Endothelial cell of umbilical vein (primary cell): ENCODE measurements around the gene DNHD1. TPM values are rescaled to one million over a fixed set of nuclear protein-coding genes. Genes with fewer than 3 reads are reported as not detected.

Experiments used
- BruUV-seq: library from RNA; stranded (reverse); fragments of 400-500 nt; replicated peaks from 2 replicates; lab custom pipeline; 2021; lab: Mats Ljungman, UMichigan
- CTCF ChIA-PET: fragments of 300-600, 350-600 bp; sonication (Branson Sonifier 250); formaldehyde crosslinking; loops from one replicate; lab custom pipeline; 2021; ENCODE audit warnings: antibody characterized with exemption, inconsistent platforms; lab: Charles Lee
- POLR2A ChIA-PET: fragments of 300-600, 350-600 bp; sonication (Branson Sonifier 250); formaldehyde crosslinking; loops from one replicate; lab custom pipeline; 2021; ENCODE audit warnings: antibody characterized with exemption, inconsistent platforms; lab: Charles Lee
- DNase-seq: peaks from one replicate; pipeline ENCODE4 v3.0.0-alpha.2; 2011; ENCODE audit warnings: low read depth, low spot score
- FAIRE-seq: peaks from 2 replicates; lab custom pipeline; 2011; peaks lifted over from hg19 to GRCh38; lab: Jason Lieb, UNC
- H2AFZ ChIP-seq: 2 replicates; pipeline ENCODE4 v1.6.0; 2012; ENCODE audit warnings: low read depth, low read length, control low read depth, inconsistent platforms
- H3K27ac ChIP-seq: 2 replicates; pipeline ENCODE4 v1.5.1; 2011; ENCODE audit warnings: low read depth, mild to moderate bottlenecking, control low read depth, low read length, moderate library complexity; ENCODE audit not compliant: insufficient read depth
- H3K27me3 ChIP-seq, 2 experiments: 2 replicates each; pipeline versions ENCODE4 v1.6.0 to v1.6.1; 2011; ENCODE audit warnings: low read length in 2 of 2, mixed read lengths in 1 of 2; ENCODE audit not compliant: control insufficient read depth in 2 of 2, insufficient read depth in 2 of 2
- H3K36me3 ChIP-seq, 2 experiments: 2 replicates in 1 of 2; 3 replicates in 1 of 2; pipeline ENCODE4 v1.5.1; 2011; ENCODE audit warnings: low read length in 2 of 2, mild to moderate bottlenecking in 1 of 2, moderate library complexity in 1 of 2; ENCODE audit not compliant: control insufficient read depth in 2 of 2, insufficient read depth in 2 of 2; ENCODE audit errors: extremely low read depth in 1 of 2
- H3K4me1 ChIP-seq: 3 replicates; pipeline ENCODE4 v1.5.1; 2011; ENCODE audit warnings: mild to moderate bottlenecking, low read length; ENCODE audit not compliant: control insufficient read depth, insufficient read depth; ENCODE audit errors: extremely low read depth
- H3K4me2 ChIP-seq: 2 replicates; pipeline ENCODE4 v1.6.1; 2011; ENCODE audit warnings: low read length, control low read depth, mixed read lengths; ENCODE audit not compliant: insufficient read depth
- H3K4me3 ChIP-seq, 3 experiments: fragments of 200-600 bp in 1 of 3; sonication (generic), shearing (Covaris generic) in 1 of 3; replicated peaks in 1 of 3; 2 replicates each; pipeline ENCODE4 v1.5.1; 2011 to 2016; ENCODE audit warnings: control low read depth in 3 of 3, low read length in 3 of 3, mild to moderate bottlenecking in 2 of 3, inconsistent platforms in 1 of 3, low read depth in 1 of 3, moderate library complexity in 1 of 3; ENCODE audit not compliant: insufficient read depth in 1 of 3
- H3K79me2 ChIP-seq: 2 replicates; pipeline ENCODE4 v1.6.0; 2012; ENCODE audit warnings: low read length, inconsistent platforms; ENCODE audit not compliant: control insufficient read depth, insufficient read depth
- H3K9ac ChIP-seq: replicated peaks from 2 replicates; pipeline ENCODE3; 2011; ENCODE audit warnings: low read length, control low read depth; ENCODE audit not compliant: insufficient read depth; ENCODE audit errors: extremely low read depth
- H3K9me1 ChIP-seq: replicated peaks from 3 replicates; pipeline ENCODE4 v1.6.0; 2011; ENCODE audit warnings: mild to moderate bottlenecking, low read length; ENCODE audit not compliant: control insufficient read depth, insufficient read depth; ENCODE audit errors: extremely low read depth
- H3K9me3 ChIP-seq: replicated peaks from 2 replicates; pipeline ENCODE4 v1.5.1; 2012; ENCODE audit warnings: low read length, inconsistent platforms; ENCODE audit not compliant: control insufficient read depth, insufficient read depth
- H4K20me1 ChIP-seq: replicated peaks from 2 replicates; pipeline ENCODE3; 2011; ENCODE audit warnings: mild to moderate bottlenecking, low read length; ENCODE audit not compliant: control insufficient read depth, insufficient read depth; ENCODE audit errors: extremely low read depth
- CTCF ChIP-seq, 2 donors: IDR thresholded peaks; 1 replicate in 1 of 2; 2 replicates in 1 of 2; pipeline ENCODE4 v1.5.1; 2011; ENCODE audit warnings: low read length in 2 of 2, mild to moderate bottlenecking in 2 of 2, moderate library complexity in 2 of 2, control low read depth in 1 of 2, inconsistent platforms in 1 of 2, low read depth in 1 of 2; ENCODE audit not compliant: insufficient read depth in 1 of 2; ENCODE audit errors: extremely low read depth in 1 of 2
- EZH2 ChIP-seq: IDR thresholded peaks from 2 replicates; pipeline ENCODE4 v1.6.1; 2012; ENCODE audit warnings: borderline replicate concordance, low read depth, mild to moderate bottlenecking, moderate library complexity, low read length, inconsistent platforms; ENCODE audit not compliant: severe bottlenecking
- FOS ChIP-seq: IDR thresholded peaks from 2 replicates; pipeline ENCODE4 v1.6.1; 2011; ENCODE audit warnings: mild to moderate bottlenecking, low read length, moderate library complexity, borderline replicate concordance; ENCODE audit not compliant: insufficient read depth
- GATA2 ChIP-seq: IDR thresholded peaks from 2 replicates; pipeline ENCODE4 v1.7.0; 2011; ENCODE audit warnings: low read depth, mild to moderate bottlenecking, moderate library complexity, mixed read lengths, low read length; ENCODE audit not compliant: insufficient read length, insufficient read depth
- JUN ChIP-seq: IDR thresholded peaks from 2 replicates; pipeline ENCODE4 v1.6.1; 2011; ENCODE audit warnings: borderline replicate concordance, low read depth; ENCODE audit not compliant: insufficient read length, insufficient read depth
- MAX ChIP-seq: IDR thresholded peaks from 2 replicates; pipeline ENCODE4 v1.6.1; 2011; ENCODE audit not compliant: insufficient read depth, insufficient read length
- MYC ChIP-seq: IDR thresholded peaks from one replicate; pipeline ENCODE4 v1.6.1; 2011; ENCODE audit warnings: mild to moderate bottlenecking, low read depth, low read length
- POLR2A ChIP-seq: IDR thresholded peaks from 2 replicates; pipeline ENCODE4 v1.6.1; 2012; ENCODE audit warnings: low read depth, mild to moderate bottlenecking, control low read depth, low read length
- POLR2AphosphoS5 ChIP-seq: IDR thresholded peaks from 2 replicates; pipeline ENCODE4 v1.6.1; 2012; ENCODE audit warnings: low read depth, mild to moderate bottlenecking, control low read depth, low read length, moderate library complexity; ENCODE audit not compliant: insufficient read depth
- dilution Hi-C: fragments of 300-500 bp; cut with MboI; formaldehyde crosslinking; loops from one replicate; pipeline ENCODE4 v1.15.0; 2019; ENCODE audit warnings: low sequenced_read_pairs; ENCODE audit not compliant: extremely low pct_ligation_motif_present
- intact Hi-C: fragments of 100-400 bp; cut with micrococcal nuclease; formaldehyde crosslinking; loops from one replicate; pipeline ENCODE4 v1.10.0; 2022
- polyA plus RNA-seq, 4 experiments: library from polyadenylated mRNA; depleted of rRNA in 3 of 4; stranded (reverse) in 3 of 4; unstranded in 1 of 4; fragments of >200 nt; gene quantifications; 2 replicates each; pipeline versions ENCODE4 v1.2.1 to v1.2.3, GENCODE V29; 2011 to 2012; ENCODE audit warnings: missing spikeins in 1 of 4
- total RNA-seq: library from RNA; stranded (reverse); gene quantifications from 2 replicates; pipeline ENCODE4 v1.2.3, GENCODE V29; 2021

The DNHD1 gene
- total and polyA plus RNA-seq, 2 donors (not counting 3 experiments of a cell fraction or from before 2014, with no cell fraction given): 3.7 to 8.6 TPM

- Histone ChIP-seq H3K4me1 (no peaks in the 10 kb centered on the region), H3K9me1 (no peaks in the 10 kb centered on the region), H3K9me3 (no peaks in the 10 kb centered on the region), H4K20me1 (peaks cover 3% of the 10 kb centered on the region), H3K79me2 (peaks cover 27% of the 10 kb centered on the region), H3K4me3 (no peak overlapping the region), H3K9ac (no peak overlapping the region), H3K36me3 (peaks cover 22 to 28% of the 10 kb centered on the region in 2 experiments), H2AFZ (no peak overlapping the region), H3K27ac (no peak overlapping the region), H3K4me2 (no peak overlapping the region), H3K27me3 (no peaks in the 10 kb centered on the region)
- BruUV-seq: no TSS peak
- ChIA-PET POLR2A (no interaction called here), CTCF (interaction anchor here (1.1 to 5.9 kb wide), 5 partner anchors 20 to 110 kb away, joined by 3 to 46 read pairs (median 3); no protein-coding TSS in a partner anchor)
- no peak for DNase-seq
- dilution Hi-C loops: no loop called here
- intact Hi-C loops: no loop called here
- TF ChIP-seq GATA2 (no peak), MAX (no peak), JUN (no peak), CTCF (IDR thresholded peaks at IDR 0.05; ENCODE audit: extremely low read depth in 1 of 2, insufficient read depth in 1 of 2, low read depth in 1 of 2, low read length in 2 of 2) (no peak), POLR2AphosphoS5 (no peak), FOS (no peak), POLR2A (no peak), EZH2 (no peak), MYC (no peak)
- no peak for FAIRE-seq
Observed at GRCh38 chr11:6596239-6596877, 99.3 kb downstream of the DNHD1 start.
